ENCODE results near the gene ZNF160.
"Not testable (repeated sequence)": the region's sequence is repeated elsewhere in the genome, so short reads cannot be mapped to it uniquely, and the experiment has no call there.

Gene ZNF160

GRCh38 chr19:53103234-53104203, at the start of gene ZNF160:
Gene ZNF160, minus strand, starts transcription at chr19:53103422. Its CDS starts 17,146 bp downstream, at chr19:53086276.
- DNase-seq = peak; percentile 99

- DNase-seq = no peak
Observed at GRCh38 chr19:53147645-53148044, 44.4 kb upstream of the ZNF160 start.

- no peak for DNase-seq
Observed at GRCh38 chr19:53140351-53140750, 37.1 kb upstream of the ZNF160 start.

- no peak for DNase-seq
Observed at GRCh38 chr19:53136432-53136831, 33.2 kb upstream of the ZNF160 start.

GRCh38 chr19:53132141-53132991, 29.1 kb upstream of the ZNF160 start, which contains the start of gene ZNF415:
Gene ZNF415, minus strand, starts transcription at chr19:53132910. Its CDS starts 10,234 bp downstream, at chr19:53122676.
- DNase-seq = peak; percentile 70

GRCh38 chr19:53131727-53132126, 28.5 kb upstream of the ZNF160 start:
- DNase-seq = no peak

GRCh38 chr19:53131085-53131590, 27.9 kb upstream of the ZNF160 start:
- no peak for DNase-seq

- DNase-seq = no peak
Observed at GRCh38 chr19:53130506-53130905, 27.3 kb upstream of the ZNF160 start.

- DNase-seq = not testable (repeated sequence)
Observed at GRCh38 chr19:53126733-53127526, 23.7 kb upstream of the ZNF160 start.

- DNase-seq = no peak
Observed at GRCh38 chr19:53123400-53123799, 20.2 kb upstream of the ZNF160 start.

GRCh38 chr19:53112286-53112685, 9.1 kb upstream of the ZNF160 start:
- DNase-seq = no peak

GRCh38 chr19:53109527-53109926, 6.3 kb upstream of the ZNF160 start:
- no peak for DNase-seq

- DNase-seq = peak; percentile 51
Observed at GRCh38 chr19:53102756-53103233, 427 bp downstream of the ZNF160 start.

GRCh38 chr19:53102206-53102755, 941 bp downstream of the ZNF160 start:
- no peak for DNase-seq

- no peak for DNase-seq
Observed at GRCh38 chr19:53101518-53101917, 1.7 kb downstream of the ZNF160 start.

GRCh38 chr19:53098570-53098969, 4.7 kb downstream of the ZNF160 start:
- DNase-seq = not testable (repeated sequence)

- not testable (repeated sequence) for DNase-seq
Observed at GRCh38 chr19:53096982-53097690, 6.1 kb downstream of the ZNF160 start.

GRCh38 chr19:53096579-53096978, 6.6 kb downstream of the ZNF160 start:
- DNase-seq = not testable (repeated sequence)

- no peak for DNase-seq
Observed at GRCh38 chr19:53094754-53095575, 8.3 kb downstream of the ZNF160 start.

GRCh38 chr19:53092723-53093122, 10.5 kb downstream of the ZNF160 start:
- DNase-seq = no peak

Measured in activated CD4-positive, CD25-positive, alpha-beta regulatory T cell treated with anti-CD3 and anti-CD28 coated beads, Interleukin-2, amount 50 U/mL, for 72 hours (primary cell).